HG03342 (cell line): ENCODE measurements around the gene SETD1A.

Experiments
- ATAC-seq: cut with Tn5 transposase; IDR thresholded peaks from one replicate; pipeline ENCODE4 v1.9.1; 2021; ENCODE audit warnings: mild to moderate bottlenecking, moderate library complexity; ENCODE audit not compliant: unreplicated experiment

The SETD1A gene

DNA sequence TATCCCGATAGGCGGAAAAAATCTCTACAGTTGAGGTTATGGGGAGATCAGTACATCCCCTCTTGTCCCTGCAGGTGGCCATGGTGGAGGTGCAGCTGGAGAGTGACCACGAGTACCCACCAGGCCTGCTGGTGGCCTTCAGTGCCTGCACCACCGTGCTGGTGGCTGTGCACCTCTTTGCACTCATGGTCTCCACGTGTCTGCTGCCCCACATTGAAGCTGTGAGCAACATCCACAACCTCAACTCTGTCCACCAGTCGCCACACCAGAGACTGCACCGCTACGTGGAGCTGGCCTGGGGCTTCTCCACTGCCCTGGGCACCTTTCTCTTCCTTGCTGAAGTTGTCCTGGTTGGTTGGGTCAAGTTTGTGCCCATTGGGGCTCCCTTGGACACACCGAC lies 4.4 kb upstream of the SETD1A start:
- ATAC-seq = no peak

GRCh38 chr16:30953511-30954124 lies 3.9 kb upstream of the SETD1A start:
- ATAC-seq = no peak

DNA sequence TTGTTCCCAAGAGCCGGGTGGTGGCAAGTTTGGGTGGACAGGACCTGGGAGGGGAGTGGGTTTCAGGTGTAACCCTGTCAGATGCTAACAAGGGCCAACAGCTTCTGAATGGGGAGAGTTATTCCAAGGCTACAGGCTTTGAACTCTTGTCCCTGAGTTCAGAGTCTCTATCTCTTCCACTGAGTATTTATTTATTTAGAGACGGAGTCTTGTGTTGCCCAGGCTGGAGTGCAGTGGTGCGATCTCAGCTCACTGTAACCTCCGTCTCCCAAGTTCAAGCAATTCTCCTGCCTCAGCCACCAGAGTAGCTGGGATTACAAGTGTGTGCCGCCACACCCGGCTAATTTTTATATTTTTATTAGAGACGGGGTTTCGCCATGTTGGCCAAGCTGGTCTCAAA lies 2.6 kb upstream of the SETD1A start:
- ATAC-seq = no peak

- ATAC-seq = peak; percentile 46
Measured at GRCh38 chr16:30956601-30957455, 726 bp upstream of the SETD1A start.

- ATAC-seq = peak; percentile 26
Measured at GRCh38 chr16:30958175-30959079, 873 bp downstream of the SETD1A start.

DNA sequence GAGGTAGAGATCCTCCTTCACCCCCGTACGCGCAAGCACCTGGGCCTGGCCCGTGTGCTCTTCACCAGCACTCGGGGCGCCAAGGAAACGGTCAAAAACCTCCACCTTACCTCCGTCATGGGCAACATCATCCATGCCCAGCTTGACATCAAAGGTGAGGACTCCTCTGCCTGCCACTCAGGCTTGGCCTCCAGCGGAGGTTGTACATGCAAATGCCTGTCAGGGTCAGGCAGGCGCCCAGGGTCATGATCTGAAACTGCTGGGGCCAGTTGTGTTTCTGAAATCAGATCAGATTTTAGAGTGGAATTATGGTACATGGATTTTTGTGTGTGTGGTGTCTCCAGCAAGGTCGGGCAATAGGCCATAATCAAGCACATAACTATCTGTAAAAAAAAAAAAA lies 3.8 kb downstream of the SETD1A start:
- ATAC-seq = no peak

DNA sequence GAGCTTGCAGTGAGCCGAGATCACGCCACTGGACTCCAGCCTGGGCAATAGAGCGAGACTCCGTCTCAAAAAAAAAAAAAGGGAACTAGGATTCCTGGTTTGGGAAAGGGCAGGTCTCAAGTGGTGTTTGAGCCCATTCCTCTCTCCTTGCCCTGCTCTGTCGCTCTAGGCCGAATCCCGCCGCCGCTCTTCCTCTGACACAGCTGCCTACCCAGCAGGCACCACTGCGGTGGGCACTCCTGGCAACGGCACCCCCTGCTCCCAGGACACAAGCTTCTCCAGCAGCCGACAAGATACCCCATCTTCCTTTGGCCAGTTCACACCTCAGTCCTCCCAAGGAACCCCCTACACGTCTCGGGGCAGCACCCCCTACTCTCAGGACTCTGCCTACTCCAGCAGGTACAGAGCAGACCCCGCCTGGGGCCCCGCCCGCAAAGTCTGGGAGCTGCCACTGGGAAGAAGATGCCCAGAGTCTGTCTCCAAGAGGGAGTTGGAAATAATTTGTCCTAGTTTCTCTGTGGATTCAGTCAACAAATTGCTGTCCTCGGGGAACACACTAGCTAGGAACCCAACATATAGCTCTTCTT lies 6.5 kb downstream of the SETD1A start:
- no peak for ATAC-seq

GRCh38 chr16:30964574-30965226 lies 7.1 kb downstream of the SETD1A start:
- ATAC-seq = no peak

- no peak for ATAC-seq
Measured at GRCh38 chr16:30965436-30965835, 7.9 kb downstream of the SETD1A start.

- no peak for ATAC-seq
Measured at GRCh38 chr16:30966033-30966619, 8.6 kb downstream of the SETD1A start.

- ATAC-seq = no peak
Measured at GRCh38 chr16:30967795-30968194, 10.2 kb downstream of the SETD1A start.

DNA sequence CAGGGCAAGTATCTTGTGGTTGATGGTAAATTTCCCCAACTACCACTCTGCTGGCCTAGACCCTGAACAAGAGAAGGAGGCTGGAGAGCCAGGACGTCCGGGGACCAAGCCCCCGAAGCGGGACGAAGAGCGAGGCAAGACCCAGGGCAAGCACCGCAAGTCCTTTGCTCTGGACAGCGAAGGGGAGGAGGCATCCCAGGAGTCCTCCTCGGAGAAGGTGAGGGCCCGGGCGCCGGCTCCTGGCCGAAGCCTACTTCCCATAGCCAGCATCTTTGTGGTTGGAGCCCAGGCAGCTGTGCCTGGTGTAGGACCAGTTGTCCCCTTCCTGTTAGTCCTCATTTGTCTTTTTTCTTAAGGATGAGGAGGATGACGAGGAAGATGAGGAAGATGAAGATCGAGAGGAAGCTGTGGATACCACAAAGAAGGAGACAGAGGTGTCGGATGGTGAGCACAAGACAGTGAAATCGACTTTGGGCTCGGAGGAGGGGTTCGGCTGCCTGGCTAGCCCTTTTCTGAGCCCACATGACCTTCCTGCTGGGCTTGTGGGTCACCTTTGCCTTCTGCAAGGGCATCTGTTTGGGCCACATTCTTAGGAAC lies 11.8 kb downstream of the SETD1A start:
- ATAC-seq = no peak

- no peak for ATAC-seq
Measured at GRCh38 chr16:30971298-30971697, 13.7 kb downstream of the SETD1A start.

DNA sequence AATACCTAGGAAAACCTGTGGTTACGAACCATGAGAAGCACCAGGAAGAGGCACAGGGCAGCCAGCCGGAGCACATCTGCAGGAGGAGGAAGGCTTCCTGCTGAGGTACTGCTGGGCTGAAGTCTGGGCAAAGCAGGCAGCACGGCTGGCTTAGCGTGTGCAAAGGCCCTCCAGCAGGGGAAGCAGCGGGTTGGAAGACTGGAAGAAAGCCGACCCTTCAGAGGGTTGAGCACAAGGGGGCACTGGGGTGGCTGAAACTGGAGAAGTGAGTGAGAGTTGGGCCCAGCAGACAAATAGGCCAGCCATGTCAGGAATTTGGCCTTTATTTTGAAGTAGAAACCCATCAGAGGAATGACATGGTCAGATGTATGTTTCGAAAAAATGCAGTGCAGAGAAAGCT lies 15.3 kb downstream of the SETD1A start:
- no peak for ATAC-seq

DNA sequence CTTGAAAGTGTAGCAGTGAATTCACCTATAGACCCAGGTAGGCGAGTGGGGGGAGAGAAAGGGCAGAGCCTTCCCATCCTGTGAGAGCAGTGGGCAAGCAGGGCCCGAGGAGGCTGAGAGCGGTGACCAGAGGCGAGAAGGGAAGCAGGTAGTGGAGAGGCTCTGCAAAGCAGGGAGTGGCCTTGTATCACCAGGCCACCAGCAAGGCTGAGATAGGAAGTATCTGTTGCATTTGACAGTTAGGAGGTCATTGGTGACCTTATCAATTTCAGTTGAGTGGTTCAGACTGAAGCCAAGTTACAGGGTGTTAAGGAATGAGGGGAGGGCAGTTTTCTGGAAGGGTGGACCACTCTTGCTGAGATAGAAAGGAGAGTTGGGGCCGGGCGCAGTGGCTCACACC lies 16.8 kb downstream of the SETD1A start:
- ATAC-seq = no peak

DNA sequence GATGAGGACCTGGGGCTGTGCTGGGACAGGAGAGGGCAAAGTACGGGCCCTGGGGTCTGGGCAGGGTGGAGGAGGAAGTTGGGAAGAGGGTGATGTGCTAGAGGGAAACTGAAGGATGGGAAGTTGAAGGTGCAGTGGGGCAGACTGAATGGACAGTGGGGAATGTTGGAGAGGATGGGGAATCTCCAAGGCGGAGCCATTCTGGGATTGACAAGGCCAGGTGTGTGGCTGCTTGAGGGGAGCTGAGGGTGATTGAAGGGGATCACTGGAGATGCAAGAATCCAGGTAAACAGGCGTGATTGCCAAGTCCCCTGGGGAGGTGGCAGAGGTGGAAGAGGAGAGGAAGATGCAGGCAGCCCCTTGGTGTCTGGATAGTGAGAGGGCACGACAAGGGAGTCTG lies 18.9 kb downstream of the SETD1A start:
- ATAC-seq = no peak

DNA sequence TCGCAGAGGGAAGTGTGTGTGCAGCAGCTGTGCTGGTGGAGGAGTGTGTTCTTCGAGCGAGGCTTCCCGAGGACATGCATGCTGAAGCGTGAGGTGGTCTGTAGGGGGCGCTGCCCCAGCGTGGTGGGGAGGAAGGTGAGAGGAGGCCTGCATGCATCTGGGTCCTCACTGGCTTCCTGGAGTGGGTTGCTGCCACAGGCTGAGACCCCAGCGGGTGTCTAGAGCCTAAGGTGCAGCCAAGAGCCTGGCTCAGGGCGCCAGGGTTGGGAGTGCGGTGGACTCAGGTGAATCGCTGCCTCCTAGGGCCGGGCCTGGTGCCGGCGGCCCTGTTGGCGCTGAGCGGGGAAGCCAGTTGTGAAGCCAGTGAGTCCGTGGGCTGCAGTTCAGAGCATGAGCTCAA lies 19.9 kb downstream of the SETD1A start:
- ATAC-seq = no peak

GRCh38 chr16:30979170-30980022 lies 21.8 kb downstream of the SETD1A start:
- ATAC-seq = no peak

GRCh38 chr16:30980023-30980371 lies 22.4 kb downstream of the SETD1A start:
- ATAC-seq = no peak
